H1 (cell line): ENCODE results near the gene CH25H. TPM values are rescaled to one million over a fixed set of nuclear protein-coding genes. Genes with fewer than 3 reads are reported as not detected.

Source experiments
- CTCF ChIA-PET: fragments of 300-600 bp; sonication (Branson Sonifier 250); formaldehyde crosslinking; loops from one replicate; lab custom pipeline; 2021; ENCODE audit not compliant: partially characterized antibody; lab: Charles Lee
- POLR2A ChIA-PET: fragments of 300-600 bp; sonication (Branson Sonifier 250); formaldehyde crosslinking; loops from one replicate; lab custom pipeline; 2021; ENCODE audit warnings: inconsistent platforms; ENCODE audit not compliant: partially characterized antibody; lab: Charles Lee
- DNase-seq, 2 experiments: peaks; one replicate each; pipeline versions ENCODE4 v3.0.0 to v3.0.0-alpha.2; 2010 to 2022; ENCODE audit warnings: low spot score in 2 of 2, low read depth in 1 of 2, mixed read lengths in 1 of 2
- FAIRE-seq: peaks from 2 replicates; lab custom pipeline; 2011; peaks lifted over from hg19 to GRCh38; lab: Jason Lieb, UNC
- H2AFZ ChIP-seq: 2 replicates; pipeline ENCODE4 v1.8.1; 2012; ENCODE audit warnings: low read length, inconsistent platforms
- H2AK5ac ChIP-seq: 2 replicates; pipeline ENCODE4 v1.6.1; 2013; ENCODE audit warnings: low read depth, low read length
- H2BK120ac ChIP-seq: replicated peaks from 2 replicates; pipeline ENCODE3; 2013; ENCODE audit warnings: low read depth, low read length, inconsistent platforms
- H2BK12ac ChIP-seq: 2 replicates; pipeline ENCODE4 v1.6.1; 2013; ENCODE audit warnings: low read depth, low read length
- H2BK15ac ChIP-seq: 2 replicates; pipeline ENCODE4 v1.6.1; 2013; ENCODE audit warnings: low read length
- H2BK20ac ChIP-seq: 2 replicates; pipeline ENCODE4 v1.6.1; 2013; ENCODE audit warnings: low read length
- H2BK5ac ChIP-seq: 2 replicates; pipeline ENCODE4 v1.6.1; 2013; ENCODE audit warnings: low read depth, low read length
- H3K14ac ChIP-seq: 2 replicates; pipeline ENCODE4 v1.6.1; 2013; ENCODE audit warnings: inconsistent platforms; ENCODE audit not compliant: insufficient read length
- H3K18ac ChIP-seq: 2 replicates; pipeline ENCODE4 v1.6.1; 2013; ENCODE audit warnings: low read length; ENCODE audit errors: extremely low read depth
- H3K23ac ChIP-seq: 2 replicates; pipeline ENCODE4 v1.6.1; 2013; ENCODE audit warnings: inconsistent platforms; ENCODE audit not compliant: insufficient read length
- H3K23me2 ChIP-seq: 2 replicates; pipeline ENCODE4 v1.6.1; 2013; ENCODE audit warnings: low read depth, low read length
- H3K27ac ChIP-seq: 2 replicates; pipeline ENCODE4 v1.6.1; 2011; ENCODE audit warnings: low read depth, low read length, inconsistent platforms
- H3K27me3 ChIP-seq, 4 experiments: replicated peaks in 1 of 4; 1 replicate in 1 of 4; 2 replicates in 3 of 4; pipeline versions ENCODE4 v1.6.1 to v1.8.1; 2011 to 2013; ENCODE audit warnings: low read length in 3 of 4, mild to moderate bottlenecking in 3 of 4, inconsistent platforms in 2 of 4, mixed read lengths in 2 of 4, moderate library complexity in 1 of 4; ENCODE audit not compliant: control insufficient read depth in 3 of 4, insufficient read depth in 3 of 4; ENCODE audit errors: extremely low read depth in 1 of 4
- H3K36me3 ChIP-seq, 4 experiments: 2 replicates each; pipeline versions ENCODE4 v1.6.1 to v1.8.1; 2011 to 2013; ENCODE audit warnings: mild to moderate bottlenecking in 4 of 4, low read length in 3 of 4, moderate library complexity in 2 of 4, control low read depth in 1 of 4, inconsistent platforms in 1 of 4; ENCODE audit not compliant: insufficient read depth in 4 of 4, control insufficient read depth in 2 of 4
- H3K4ac ChIP-seq: replicated peaks from 2 replicates; pipeline ENCODE3; 2013; ENCODE audit warnings: low read length, low read depth, mixed read lengths, inconsistent platforms; ENCODE audit not compliant: insufficient read length
- H3K4me1 ChIP-seq, 4 experiments: replicated peaks in 1 of 4; 1 replicate in 1 of 4; 2 replicates in 3 of 4; pipeline versions ENCODE4 v1.6.1 to v1.8.1; 2011 to 2013; ENCODE audit warnings: low read length in 3 of 4, inconsistent platforms in 2 of 4, mixed read lengths in 1 of 4; ENCODE audit not compliant: insufficient read depth in 4 of 4, control insufficient read depth in 3 of 4
- H3K4me2 ChIP-seq, 2 experiments: 2 replicates each; pipeline versions ENCODE4 v1.6.1 to v1.8.1; 2011 to 2013; ENCODE audit warnings: low read depth in 2 of 2, low read length in 2 of 2, control low read depth in 1 of 2, inconsistent platforms in 1 of 2, mild to moderate bottlenecking in 1 of 2; ENCODE audit not compliant: insufficient read depth in 1 of 2
- H3K4me3 ChIP-seq, 4 experiments: fragments of 200-600, 300-600 bp in 1 of 4; sonication (generic), shearing (Covaris generic), sonication (Bioruptor Twin) in 1 of 4; 2 replicates each; pipeline versions ENCODE4 v1.5.1 to v1.8.1; 2011 to 2016; ENCODE audit warnings: low read length in 4 of 4, low read depth in 3 of 4, control low read depth in 2 of 4, inconsistent platforms in 2 of 4, mild to moderate bottlenecking in 2 of 4, mixed read lengths in 1 of 4, moderate library complexity in 1 of 4; ENCODE audit not compliant: insufficient read depth in 2 of 4; ENCODE audit errors: extremely low read depth in 1 of 4
- H3K56ac ChIP-seq: replicated peaks from 2 replicates; pipeline ENCODE3; 2013; ENCODE audit warnings: low read depth, mild to moderate bottlenecking, mixed read lengths, low read length, inconsistent platforms; ENCODE audit not compliant: insufficient read length
- H3K79me1 ChIP-seq: 2 replicates; pipeline ENCODE4 v1.6.1; 2013; ENCODE audit warnings: low read depth, low read length, control low read depth
- H3K79me2 ChIP-seq, 2 experiments: 2 replicates each; pipeline versions ENCODE4 v1.6.1 to v1.8.1; 2012 to 2013; ENCODE audit warnings: low read length in 2 of 2, mild to moderate bottlenecking in 2 of 2, inconsistent platforms in 1 of 2; ENCODE audit not compliant: insufficient read depth in 2 of 2, control insufficient read depth in 1 of 2
- H3K9ac ChIP-seq, 4 experiments: replicated peaks in 1 of 4; 1 replicate in 1 of 4; 2 replicates in 3 of 4; pipeline versions ENCODE4 v1.6.1 to v1.8.1; 2011 to 2013; ENCODE audit warnings: low read depth in 3 of 4, low read length in 3 of 4, control low read depth in 2 of 4, mild to moderate bottlenecking in 2 of 4, moderate library complexity in 2 of 4, inconsistent platforms in 1 of 4; ENCODE audit errors: extremely low read depth in 1 of 4
- H3K9me3 ChIP-seq, 2 experiments: 2 replicates each; pipeline versions ENCODE4 v1.6.1 to v1.8.1; 2012 to 2013; ENCODE audit warnings: mild to moderate bottlenecking in 2 of 2, moderate library complexity in 2 of 2, control low read depth in 1 of 2, inconsistent platforms in 1 of 2, low read depth in 1 of 2, low read length in 1 of 2, mixed read lengths in 1 of 2; ENCODE audit not compliant: insufficient read depth in 2 of 2
- H4K20me1 ChIP-seq, 2 experiments: replicated peaks in 1 of 2; 2 replicates each; pipeline versions ENCODE3 to v1.8.1; 2011 to 2013; ENCODE audit warnings: inconsistent platforms in 2 of 2, low read length in 2 of 2, mild to moderate bottlenecking in 1 of 2; ENCODE audit not compliant: insufficient read depth in 2 of 2, control insufficient read depth in 1 of 2
- H4K5ac ChIP-seq: 2 replicates; pipeline ENCODE4 v1.6.1; 2013; ENCODE audit warnings: low read length, low read depth, mixed read lengths, inconsistent platforms; ENCODE audit not compliant: insufficient read length
- H4K8ac ChIP-seq: 2 replicates; pipeline ENCODE4 v1.8.0; 2013; ENCODE audit warnings: mild to moderate bottlenecking, moderate library complexity, low read length, inconsistent platforms; ENCODE audit not compliant: insufficient read depth; ENCODE audit errors: extremely low read depth
- H4K91ac ChIP-seq: replicated peaks from 2 replicates; pipeline ENCODE3; 2013; ENCODE audit warnings: low read length, mixed read lengths, inconsistent platforms; ENCODE audit not compliant: insufficient read length
- WGBS, 2 experiments: shearing (Covaris generic) in 1 of 2; methylation state at CpG; one replicate each; pipeline versions ENCODE4 v1.1.6 to v1.1.7; 2013 to 2015; ENCODE audit warnings: low lambda C conversion rate in 2 of 2, mixed read lengths in 2 of 2, inconsistent platforms in 1 of 2, low coverage in 1 of 2, missing lambda C conversion rate in 1 of 2; ENCODE audit not compliant: insufficient replicate concordance in 2 of 2, insufficient coverage in 1 of 2, insufficient read length in 1 of 2; ENCODE audit errors: extremely low coverage in 1 of 2, missing lambda C conversion rate in 1 of 2; 5-methylcytosine and 5-hydroxymethylcytosine counted together
- polyA plus RNA-seq, 7 experiments: library from polyadenylated mRNA; depleted of rRNA in 3 of 7; stranded (reverse) in 5 of 7; unstranded in 2 of 7; fragments of >200 nt in 5 of 7; fragments of 200-250 nt in 2 of 7; gene quantifications; 1 replicate in 5 of 7; 2 replicates in 1 of 7; 4 replicates in 1 of 7; pipeline versions ENCODE4 v1.2.1 to v1.2.3, GENCODE V29; 2011 to 2013; ENCODE audit warnings: missing spikeins in 2 of 7, mixed read lengths in 2 of 7
- total RNA-seq: library from RNA; stranded (reverse); fragmentation: NEBNext Ultra II Directional; extraction: Animal tissue kit (Norgen Biotek cat#: 25700); gene quantifications from 2 replicates; pipeline ENCODE4 v1.2.1, GENCODE V29; 2021
- TF ChIP-seq, protein P1 (sequence below), 3 experiments: IDR thresholded peaks; 1 replicate in 2 of 3; 2 replicates in 1 of 3; pipeline versions ENCODE4 v1.5.1 to v1.6.1; 2011; ENCODE audit warnings: low read length in 3 of 3, mild to moderate bottlenecking in 3 of 3, inconsistent platforms in 2 of 3, low read depth in 1 of 3, moderate library complexity in 1 of 3; ENCODE audit not compliant: insufficient read depth in 1 of 3; ENCODE audit errors: control extremely low read depth in 1 of 3
- TF ChIP-seq, protein P2 (sequence below): IDR thresholded peaks from 2 replicates; pipeline ENCODE4 v1.6.1; 2011; ENCODE audit warnings: low read length, improper control_type of control experiment

CH25H gene
- total and polyA plus RNA-seq, 2 of the 8 experiments (the other 6 are each of a cell fraction or from before 2014, with no cell fraction given), result 0.56 to 1.3 TPM

DNA sequence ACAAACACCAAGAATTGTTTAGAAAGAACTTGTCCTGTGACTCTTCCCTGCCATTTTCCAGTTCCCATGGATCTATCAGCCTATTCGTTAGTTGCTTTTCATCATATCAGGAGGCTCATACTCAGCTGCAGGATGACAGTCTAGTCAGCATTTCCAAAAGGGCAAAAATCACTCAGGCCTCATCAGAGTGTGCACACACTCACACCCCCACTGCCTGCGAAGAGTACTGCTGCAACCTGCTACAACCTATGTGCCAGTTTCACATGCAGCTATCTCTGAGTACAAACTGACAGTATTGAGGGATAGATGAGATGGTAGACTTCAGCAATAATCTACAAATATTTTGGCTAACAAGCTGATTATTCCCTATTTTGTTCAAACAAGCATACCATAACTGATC, 24.2 kb downstream of the CH25H start:
- DNase-seq (no peak), FAIRE-seq (peak; percentile 42)
- Histone ChIP-seq H3K4me2 (no peak overlapping the region), H2BK120ac (no peak overlapping the region), H3K9me3 (no peaks in the 10 kb centered on the region), H3K14ac (no peak overlapping the region), H4K20me1 (no peaks in the 10 kb centered on the region), H3K4me1 (peaks cover 0 to 2% (median 0%) of the 10 kb centered on the region in 4 experiments; a peak in 2 of 7 replicates), H3K27me3 (peaks cover 0 to 2% (median 0%) of the 10 kb centered on the region in 4 experiments; a peak in 1 of 7 replicates), H3K79me2 (no peaks in the 10 kb centered on the region), H2BK15ac (no peak overlapping the region), H2AK5ac (no peak overlapping the region), H3K9ac (no peak overlapping the region), H2BK5ac (no peak overlapping the region), H3K18ac (no peak overlapping the region), H3K4ac (no peak overlapping the region), H3K23me2 (no peaks in the 10 kb centered on the region), H4K8ac (no peak overlapping the region), H2AFZ (no peak overlapping the region), H3K56ac (no peak overlapping the region), H3K4me3 (no peak overlapping the region), H2BK20ac (no peak overlapping the region), H3K36me3 (no peaks in the 10 kb centered on the region), H2BK12ac (no peak overlapping the region), H4K91ac (no peak overlapping the region), H4K5ac (no peak overlapping the region), H3K27ac (no peak overlapping the region), H3K23ac (no peak overlapping the region), H3K79me1 (no peaks in the 10 kb centered on the region)
- TF ChIP-seq, protein P1, sequence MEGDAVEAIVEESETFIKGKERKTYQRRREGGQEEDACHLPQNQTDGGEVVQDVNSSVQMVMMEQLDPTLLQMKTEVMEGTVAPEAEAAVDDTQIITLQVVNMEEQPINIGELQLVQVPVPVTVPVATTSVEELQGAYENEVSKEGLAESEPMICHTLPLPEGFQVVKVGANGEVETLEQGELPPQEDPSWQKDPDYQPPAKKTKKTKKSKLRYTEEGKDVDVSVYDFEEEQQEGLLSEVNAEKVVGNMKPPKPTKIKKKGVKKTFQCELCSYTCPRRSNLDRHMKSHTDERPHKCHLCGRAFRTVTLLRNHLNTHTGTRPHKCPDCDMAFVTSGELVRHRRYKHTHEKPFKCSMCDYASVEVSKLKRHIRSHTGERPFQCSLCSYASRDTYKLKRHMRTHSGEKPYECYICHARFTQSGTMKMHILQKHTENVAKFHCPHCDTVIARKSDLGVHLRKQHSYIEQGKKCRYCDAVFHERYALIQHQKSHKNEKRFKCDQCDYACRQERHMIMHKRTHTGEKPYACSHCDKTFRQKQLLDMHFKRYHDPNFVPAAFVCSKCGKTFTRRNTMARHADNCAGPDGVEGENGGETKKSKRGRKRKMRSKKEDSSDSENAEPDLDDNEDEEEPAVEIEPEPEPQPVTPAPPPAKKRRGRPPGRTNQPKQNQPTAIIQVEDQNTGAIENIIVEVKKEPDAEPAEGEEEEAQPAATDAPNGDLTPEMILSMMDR (IDR thresholded peaks at IDR 0.05; ENCODE audit: control extremely low read depth in 1 of 3, insufficient read depth in 1 of 3, low read depth in 1 of 3, low read length in 3 of 3), result peak in 1 of 3 experiments; percentile 2; a peak in 1 of 4 replicates
- TF ChIP-seq, protein P2, sequence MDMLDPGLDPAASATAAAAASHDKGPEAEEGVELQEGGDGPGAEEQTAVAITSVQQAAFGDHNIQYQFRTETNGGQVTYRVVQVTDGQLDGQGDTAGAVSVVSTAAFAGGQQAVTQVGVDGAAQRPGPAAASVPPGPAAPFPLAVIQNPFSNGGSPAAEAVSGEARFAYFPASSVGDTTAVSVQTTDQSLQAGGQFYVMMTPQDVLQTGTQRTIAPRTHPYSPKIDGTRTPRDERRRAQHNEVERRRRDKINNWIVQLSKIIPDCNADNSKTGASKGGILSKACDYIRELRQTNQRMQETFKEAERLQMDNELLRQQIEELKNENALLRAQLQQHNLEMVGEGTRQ, result no peak
- ChIA-PET CTCF (interaction anchor here (0.6 to 1.3 kb wide), 2 partner anchors 19 to 35 kb away, joined by 3 read pairs; no protein-coding TSS in a partner anchor), POLR2A (no interaction called here)
- WGBS, 2 experiments, result 84% methylated on average over 2 of the region's 2 CpGs; no CpG with 5 or more reads in 1 of the 2 experiments
